ENCODE results near the gene HECTD3. TPM values are rescaled to one million over a fixed set of nuclear protein-coding genes. Genes with fewer than 3 reads are reported as not detected.
"Not testable (repeated sequence)": the region's sequence is repeated elsewhere in the genome, so short reads cannot be mapped to it uniquely, and the experiment has no call there.

The HECTD3 gene
- total and polyA plus RNA-seq, 8 donors = 23.5 to 49.0 (median 31.1) TPM

DNA sequence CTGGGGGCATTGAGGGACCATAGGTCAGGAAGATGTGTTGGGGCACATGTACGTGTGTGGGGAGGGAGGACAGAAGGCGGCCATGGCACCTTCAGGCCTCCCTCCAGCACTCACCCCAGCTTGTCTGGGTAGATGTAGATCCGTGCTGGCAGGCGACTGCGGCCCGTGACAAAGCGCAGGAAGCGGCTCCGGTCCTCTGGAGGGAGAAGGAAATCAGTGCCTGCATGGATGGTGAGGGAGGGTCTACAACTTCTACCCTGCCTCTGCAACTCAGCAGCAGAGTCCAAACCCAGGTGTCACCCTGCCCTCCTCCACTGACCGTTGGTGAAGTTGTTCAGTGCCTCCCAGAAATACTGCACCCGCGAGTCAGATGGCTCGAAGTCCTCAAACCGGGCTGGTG, 7.4 kb downstream of the HECTD3 start:
- FAIRE-seq (no peak), DNase-seq (no peak), ATAC-seq (no peak)
- Histone ChIP-seq H3K27ac (no peak overlapping the region), H3K36me3 (peaks cover 3 to 56% (median 52%) of the 10 kb centered on the region in 3 donors), H3K27me3 (no peaks in the 10 kb centered on the region), H3K4me3 (no peak overlapping the region), H3K4me1 (no peaks in the 10 kb centered on the region), H3K9me3 (no peaks in the 10 kb centered on the region)
- 92% methylated on average over 14 of the region's 14 CpGs for WGBS, 2 donors
- intact Hi-C loops (cut with DNase I) = loop anchor here in 1 of 3 donors (10.0 kb wide), 1 partner anchor 169 kb away; no protein-coding TSS in a partner anchor
- TF ChIP-seq, protein P1, sequence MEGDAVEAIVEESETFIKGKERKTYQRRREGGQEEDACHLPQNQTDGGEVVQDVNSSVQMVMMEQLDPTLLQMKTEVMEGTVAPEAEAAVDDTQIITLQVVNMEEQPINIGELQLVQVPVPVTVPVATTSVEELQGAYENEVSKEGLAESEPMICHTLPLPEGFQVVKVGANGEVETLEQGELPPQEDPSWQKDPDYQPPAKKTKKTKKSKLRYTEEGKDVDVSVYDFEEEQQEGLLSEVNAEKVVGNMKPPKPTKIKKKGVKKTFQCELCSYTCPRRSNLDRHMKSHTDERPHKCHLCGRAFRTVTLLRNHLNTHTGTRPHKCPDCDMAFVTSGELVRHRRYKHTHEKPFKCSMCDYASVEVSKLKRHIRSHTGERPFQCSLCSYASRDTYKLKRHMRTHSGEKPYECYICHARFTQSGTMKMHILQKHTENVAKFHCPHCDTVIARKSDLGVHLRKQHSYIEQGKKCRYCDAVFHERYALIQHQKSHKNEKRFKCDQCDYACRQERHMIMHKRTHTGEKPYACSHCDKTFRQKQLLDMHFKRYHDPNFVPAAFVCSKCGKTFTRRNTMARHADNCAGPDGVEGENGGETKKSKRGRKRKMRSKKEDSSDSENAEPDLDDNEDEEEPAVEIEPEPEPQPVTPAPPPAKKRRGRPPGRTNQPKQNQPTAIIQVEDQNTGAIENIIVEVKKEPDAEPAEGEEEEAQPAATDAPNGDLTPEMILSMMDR (IDR thresholded peaks at IDR 0.05) = no peak

DNA sequence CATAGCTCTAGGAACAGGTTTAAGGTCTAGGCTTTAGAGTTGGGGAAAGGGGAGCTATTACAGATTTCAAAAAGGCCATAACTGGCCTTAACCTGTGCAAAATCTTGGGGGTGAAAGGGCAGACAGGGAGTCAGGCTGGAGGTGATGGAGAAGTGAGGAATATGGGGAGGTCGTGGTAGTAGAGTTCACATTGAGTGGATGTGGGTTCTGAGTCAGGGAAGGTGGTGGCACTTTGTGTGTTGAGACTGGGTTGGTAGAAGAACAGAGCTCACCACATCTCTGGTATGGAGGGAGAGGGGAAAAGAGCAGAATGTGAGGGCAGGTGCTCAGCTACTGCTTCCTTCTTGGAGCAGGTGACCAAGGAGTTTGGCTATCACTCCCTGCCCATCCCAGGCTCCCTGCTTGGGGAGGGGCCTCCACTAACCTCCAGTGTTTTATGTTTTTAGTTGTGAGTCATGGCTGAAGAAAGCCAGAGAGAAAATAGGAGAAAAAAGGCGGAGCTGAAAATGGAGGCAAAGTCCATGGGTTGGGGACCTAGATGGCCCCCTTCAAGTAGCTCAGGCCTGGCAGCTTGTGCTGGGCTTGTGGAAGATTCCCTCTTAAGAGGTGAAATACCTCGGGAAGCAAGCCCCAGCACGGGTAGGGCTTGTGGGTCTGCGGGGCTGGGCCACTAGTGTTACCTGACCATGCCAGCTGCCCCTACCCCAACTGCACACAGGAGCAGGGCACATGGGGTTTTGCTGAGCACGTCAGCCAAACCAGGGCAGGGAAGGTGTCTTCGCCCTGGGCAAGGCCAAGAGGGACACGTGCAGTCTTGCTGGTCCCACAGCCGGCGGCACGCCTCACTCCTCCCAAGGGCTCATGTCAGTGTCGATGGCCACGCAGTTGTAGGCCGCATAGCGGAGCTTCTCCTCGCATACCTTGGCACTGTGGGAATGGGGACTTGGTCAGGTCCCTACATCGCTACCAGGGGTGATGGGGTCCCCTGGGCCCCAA, 8.2 kb downstream of the HECTD3 start:
- Histone ChIP-seq H3K4me3 (no peak overlapping the region), H3K27ac (no peak overlapping the region), H3K9me3 (no peaks in the 10 kb centered on the region), H3K4me1 (no peaks in the 10 kb centered on the region), H3K36me3 (peaks cover 3 to 48% (median 46%) of the 10 kb centered on the region in 3 donors), H3K27me3 (no peaks in the 10 kb centered on the region)
- TF ChIP-seq, protein P1 (IDR thresholded peaks at IDR 0.05) = no peak
- DNase-seq (no peak), FAIRE-seq (no peak), ATAC-seq (no peak)
- intact Hi-C loops (cut with DNase I) = loop anchor here in 1 of 3 donors (10.0 kb wide), 1 partner anchor 168 kb away; no protein-coding TSS in a partner anchor
- WGBS, 2 donors = 88 to 94% methylated on average over 17 of the region's 17 CpGs

DNA sequence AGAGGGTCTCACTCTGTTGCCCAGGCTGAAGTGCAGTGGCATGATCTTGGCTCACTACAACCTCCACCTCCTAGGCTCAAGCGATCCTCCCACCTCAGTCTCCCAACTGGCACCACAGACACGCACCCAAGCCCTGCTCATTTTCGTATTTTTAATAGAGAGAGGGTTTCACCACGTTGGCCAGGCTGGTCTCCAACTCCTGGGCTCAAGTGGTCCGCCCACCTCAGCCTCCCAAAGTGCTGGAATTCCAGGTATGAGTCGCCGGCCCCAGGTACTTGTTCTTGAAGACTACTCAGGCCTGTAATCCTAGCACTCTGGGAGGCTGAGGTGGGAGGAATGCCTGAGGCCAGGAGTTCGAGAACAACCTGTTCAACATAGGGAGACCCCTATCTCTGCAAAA, 9.5 kb downstream of the HECTD3 start:
- not testable (repeated sequence) for DNase-seq, H3K27me3 ChIP-seq, H3K4me1 ChIP-seq, H3K4me3 ChIP-seq, H3K9me3 ChIP-seq, FAIRE-seq, H3K27ac ChIP-seq, ATAC-seq
- WGBS, 2 donors = 84 to 91% methylated on average over 8 of the region's 8 CpGs
- H3K36me3 ChIP-seq = peaks cover 0 to 35% (median 34%) of the 10 kb centered on the region in 3 donors
- intact Hi-C loops (cut with DNase I) = loop anchor here in 1 of 3 donors (10.0 kb wide), 1 partner anchor 167 kb away; no protein-coding TSS in a partner anchor

DNA sequence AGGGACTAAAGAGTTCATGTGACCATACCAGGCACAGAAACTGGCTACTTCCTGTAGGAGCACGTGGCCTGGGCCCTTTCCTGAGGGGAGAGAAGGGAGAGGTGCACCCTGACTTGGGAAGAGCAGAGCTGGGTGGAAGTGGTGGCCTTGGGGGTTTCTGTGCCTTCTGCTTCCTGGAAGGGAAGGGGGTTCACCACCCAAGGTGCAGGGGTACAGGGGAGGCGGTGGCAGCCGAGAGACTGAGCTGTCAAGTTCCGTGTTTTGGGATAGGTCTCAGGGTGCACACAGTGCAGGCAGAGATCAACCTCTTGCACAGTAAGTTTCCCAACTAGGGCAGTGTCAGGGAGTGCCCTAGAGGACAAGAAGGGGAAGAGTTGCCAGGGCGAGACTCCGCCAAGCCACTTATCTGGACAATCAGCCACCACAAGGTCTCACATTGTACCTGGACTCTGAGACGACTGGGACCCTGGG, 10.1 kb downstream of the HECTD3 start:
- no peak overlapping the region for H3K27ac ChIP-seq
- intact Hi-C loops (cut with DNase I) = loop anchor here in 1 of 3 donors (10.0 kb wide), 1 partner anchor 166 kb away; no protein-coding TSS in a partner anchor
- DNase-seq = no peak

DNA sequence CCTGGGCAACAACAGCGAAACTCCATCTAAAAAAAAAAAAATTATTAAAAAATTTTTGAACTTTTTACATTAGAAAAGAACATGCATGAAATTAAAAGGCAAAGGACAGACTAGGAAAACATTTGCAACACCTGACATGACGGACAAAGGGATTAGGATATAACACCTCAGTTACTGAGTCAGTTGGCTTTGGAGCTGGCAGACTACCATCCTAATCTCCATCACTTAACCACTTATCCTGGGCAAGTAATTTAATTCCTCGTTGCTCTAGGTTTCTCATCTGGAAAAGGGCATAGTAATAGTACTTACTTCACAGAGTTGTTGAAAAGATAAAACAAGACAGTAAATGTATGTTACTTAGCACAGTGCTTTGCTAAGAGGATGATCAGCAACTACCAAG, 11.9 kb downstream of the HECTD3 start:
- no peaks in the 10 kb centered on the region for H3K4me1 ChIP-seq
- peaks cover 0 to 18% (median 15%) of the 10 kb centered on the region in 3 donors for H3K36me3 ChIP-seq
- no peaks in the 10 kb centered on the region for H3K27me3 ChIP-seq
- no peak overlapping the region for H3K27ac ChIP-seq
- no peak for DNase-seq
- no peak for FAIRE-seq
- WGBS, 2 donors = 73 to 77% methylated on average over 3 of the region's 3 CpGs
- ATAC-seq = no peak
- TF ChIP-seq, protein P1 (IDR thresholded peaks at IDR 0.05) = no peak
- H3K9me3 ChIP-seq = no peaks in the 10 kb centered on the region
- H3K4me3 ChIP-seq = no peak overlapping the region
- intact Hi-C loops (cut with DNase I) = no loop called here

More for the DNA sequence above, 10.1 kb downstream of the HECTD3 start:
- H3K4me3 ChIP-seq = no peak overlapping the region
- no peaks in the 10 kb centered on the region for H3K27me3 ChIP-seq
- no peaks in the 10 kb centered on the region for H3K9me3 ChIP-seq
- H3K4me1 ChIP-seq = no peaks in the 10 kb centered on the region
- 50 to 57% methylated on average over 7 of the region's 7 CpGs for WGBS, 2 donors
- FAIRE-seq = no peak
- ATAC-seq = peak; percentile 25 to 83 (median 74)
- TF ChIP-seq, protein P1 (IDR thresholded peaks at IDR 0.05) = no peak
- H3K36me3 ChIP-seq = peaks cover 0 to 34% (median 33%) of the 10 kb centered on the region in 3 donors
